Measurements from ENCODE around the gene R3HDM1. TPM values are rescaled to one million over a fixed set of nuclear protein-coding genes. Genes with fewer than 3 reads are reported as not detected.
"Not testable (repeated sequence)": the region's sequence is repeated elsewhere in the genome, so short reads cannot be mapped to it uniquely, and the experiment has no call there.

The R3HDM1 gene
- total RNA-seq, 1 experiment from 2014 or later = 52.4 TPM

GRCh38 chr2:135698838-135699237 lies 167.6 kb downstream of the R3HDM1 start:
- no peak for DNase-seq (ENCODE audit: unreplicated experiment)

DNA sequence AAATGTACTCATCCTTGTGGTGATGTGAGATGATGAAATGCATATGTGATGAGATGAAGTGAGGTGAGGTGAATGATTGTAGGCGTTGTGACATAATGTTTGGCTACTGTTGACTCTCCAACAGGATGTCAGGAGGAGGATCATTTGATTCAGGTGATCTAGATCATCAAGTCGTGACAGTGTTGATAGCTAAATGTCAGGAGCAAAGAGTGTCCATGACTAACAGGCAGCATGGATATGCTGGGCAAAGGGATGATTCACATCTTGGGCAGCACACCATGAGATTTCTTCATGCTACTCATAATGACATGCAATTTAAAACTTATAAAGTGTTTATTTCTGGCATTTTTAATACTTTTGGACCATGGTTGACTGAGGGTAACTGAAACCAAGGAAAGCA lies 170.2 kb downstream of the R3HDM1 start:
- Mint-ChIP-seq H3K4me3 (ENCODE audit: unreplicated experiment) (no peak overlapping the region), H3K4me1 (ENCODE audit: insufficient read depth, unreplicated experiment) (peaks cover 7% of the 10 kb centered on the region), H3K9me3 (ENCODE audit: unreplicated experiment) (no peaks in the 10 kb centered on the region), H3K27me3 (ENCODE audit: insufficient read depth, unreplicated experiment) (no peaks in the 10 kb centered on the region), H3K36me3 (ENCODE audit: insufficient read depth, unreplicated experiment) (peaks cover 23% of the 10 kb centered on the region), H3K27ac (ENCODE audit: low read depth, unreplicated experiment) (no peak overlapping the region)
- DNase-seq (ENCODE audit: unreplicated experiment) = peak; percentile 53
- intact Hi-C loops (cut with micrococcal nuclease) = no loop called here
- ChIA-PET CTCF (interaction anchor here (0.6 to 1.3 kb wide), 4 partner anchors 12 to 697 kb away, joined by 3 to 7 read pairs (median 3); no protein-coding TSS in a partner anchor), POLR2A (interaction anchor here (0.5 to 0.8 kb wide), 3 partner anchors 11 to 401 kb away, joined by 3 to 4 read pairs (median 3); no protein-coding TSS in a partner anchor)
- no TSS peak for BruUV-seq (replicated peaks)
- TF ChIP-seq, protein P1, sequence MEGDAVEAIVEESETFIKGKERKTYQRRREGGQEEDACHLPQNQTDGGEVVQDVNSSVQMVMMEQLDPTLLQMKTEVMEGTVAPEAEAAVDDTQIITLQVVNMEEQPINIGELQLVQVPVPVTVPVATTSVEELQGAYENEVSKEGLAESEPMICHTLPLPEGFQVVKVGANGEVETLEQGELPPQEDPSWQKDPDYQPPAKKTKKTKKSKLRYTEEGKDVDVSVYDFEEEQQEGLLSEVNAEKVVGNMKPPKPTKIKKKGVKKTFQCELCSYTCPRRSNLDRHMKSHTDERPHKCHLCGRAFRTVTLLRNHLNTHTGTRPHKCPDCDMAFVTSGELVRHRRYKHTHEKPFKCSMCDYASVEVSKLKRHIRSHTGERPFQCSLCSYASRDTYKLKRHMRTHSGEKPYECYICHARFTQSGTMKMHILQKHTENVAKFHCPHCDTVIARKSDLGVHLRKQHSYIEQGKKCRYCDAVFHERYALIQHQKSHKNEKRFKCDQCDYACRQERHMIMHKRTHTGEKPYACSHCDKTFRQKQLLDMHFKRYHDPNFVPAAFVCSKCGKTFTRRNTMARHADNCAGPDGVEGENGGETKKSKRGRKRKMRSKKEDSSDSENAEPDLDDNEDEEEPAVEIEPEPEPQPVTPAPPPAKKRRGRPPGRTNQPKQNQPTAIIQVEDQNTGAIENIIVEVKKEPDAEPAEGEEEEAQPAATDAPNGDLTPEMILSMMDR (IDR thresholded peaks at IDR 0.05; ENCODE audit: unreplicated experiment) = no peak

More at GRCh38 chr2:135698838-135699237, 167.6 kb downstream of the R3HDM1 start:
- no peak overlapping the region for H3K27ac Mint-ChIP-seq (ENCODE audit: low read depth, unreplicated experiment)
- H3K9me3 Mint-ChIP-seq (ENCODE audit: unreplicated experiment) = no peaks in the 10 kb centered on the region
- ChIA-PET CTCF (no interaction called here), POLR2A (no interaction called here)
- H3K4me1 Mint-ChIP-seq (ENCODE audit: insufficient read depth, unreplicated experiment) = peaks cover 7% of the 10 kb centered on the region
- TF ChIP-seq, protein P1 (IDR thresholded peaks at IDR 0.05; ENCODE audit: unreplicated experiment) = no peak
- intact Hi-C loops (cut with micrococcal nuclease) = no loop called here
- no peaks in the 10 kb centered on the region for H3K27me3 Mint-ChIP-seq (ENCODE audit: insufficient read depth, unreplicated experiment)
- no TSS peak for BruUV-seq (replicated peaks)
- no peak overlapping the region for H3K4me3 Mint-ChIP-seq (ENCODE audit: unreplicated experiment)
- H3K36me3 Mint-ChIP-seq (ENCODE audit: insufficient read depth, unreplicated experiment) = peaks cover 25% of the 10 kb centered on the region

- BruUV-seq (replicated peaks) = no TSS peak
These were observed 172.0 kb downstream of the R3HDM1 start for GRCh38 chr2:135703300-135703699.

GRCh38 chr2:135704075-135704474 lies 172.8 kb downstream of the R3HDM1 start:
- H3K4me1 Mint-ChIP-seq (ENCODE audit: insufficient read depth, unreplicated experiment); H3K9me3 Mint-ChIP-seq (ENCODE audit: unreplicated experiment); H3K27me3 Mint-ChIP-seq (ENCODE audit: insufficient read depth, unreplicated experiment); H3K4me3 Mint-ChIP-seq (ENCODE audit: unreplicated experiment); H3K27ac Mint-ChIP-seq (ENCODE audit: low read depth, unreplicated experiment); BruUV-seq (replicated peaks); DNase-seq (ENCODE audit: unreplicated experiment); intact Hi-C loops (cut with micrococcal nuclease): not testable (repeated sequence)
- H3K36me3 Mint-ChIP-seq (ENCODE audit: insufficient read depth, unreplicated experiment) = peaks cover 12% of the 10 kb centered on the region
- POLR2A ChIA-PET = interaction anchor here (0.6 kb wide), 1 partner anchor 15 kb away, joined by 3 read pairs; no protein-coding TSS in a partner anchor
- CTCF ChIA-PET = interaction anchor here (0.6 to 1.5 kb wide), 7 partner anchors 13 to 715 kb away, joined by 3 to 6 read pairs (median 3); no protein-coding TSS in a partner anchor

More at GRCh38 chr2:135703300-135703699, 172.0 kb downstream of the R3HDM1 start:
- CTCF ChIA-PET = interaction anchor here (0.8 to 1.5 kb wide), 3 partner anchors 700 to 715 kb away, joined by 5 to 6 read pairs (median 5); no protein-coding TSS in a partner anchor
- Mint-ChIP-seq H3K36me3 (ENCODE audit: insufficient read depth, unreplicated experiment) (peaks cover 11% of the 10 kb centered on the region), H3K9me3 (ENCODE audit: unreplicated experiment) (no peaks in the 10 kb centered on the region), H3K4me3 (ENCODE audit: unreplicated experiment) (no peak overlapping the region), H3K27ac (ENCODE audit: low read depth, unreplicated experiment) (no peak overlapping the region), H3K27me3 (ENCODE audit: insufficient read depth, unreplicated experiment) (no peaks in the 10 kb centered on the region), H3K4me1 (ENCODE audit: insufficient read depth, unreplicated experiment) (peaks cover 7% of the 10 kb centered on the region)
- TF ChIP-seq, protein P1 (IDR thresholded peaks at IDR 0.05; ENCODE audit: unreplicated experiment) = no peak
- POLR2A ChIA-PET = no interaction called here
- DNase-seq (ENCODE audit: unreplicated experiment) = no peak
- intact Hi-C loops (cut with micrococcal nuclease) = no loop called here

Measured in MCF 10A (cell line).